Glutamatergic neuron (in vitro differentiated cells): ENCODE data around the gene SERGEF. TPM values are rescaled to one million over a fixed set of nuclear protein-coding genes. Genes with fewer than 3 reads are reported as not detected.
A peak's percentile ranks its signal among the peaks of the same experiment; 100 is the strongest.

ENCODE experiments used
- DNase-seq: peaks from one replicate; pipeline ENCODE4 v3.0.0; 2022
- H3K27ac Mint-ChIP-seq: one replicate; pipeline ENCODE4 v1.8.0; 2020; ENCODE audit warnings: mild to moderate bottlenecking, mixed read lengths, inconsistent platforms; ENCODE audit not compliant: unreplicated experiment
- H3K27me3 Mint-ChIP-seq: one replicate; pipeline ENCODE4 v1.8.0; 2020; ENCODE audit warnings: mild to moderate bottlenecking, moderate library complexity, mixed read lengths, inconsistent platforms; ENCODE audit not compliant: unreplicated experiment
- H3K36me3 Mint-ChIP-seq: one replicate; pipeline ENCODE4 v1.8.0; 2020; ENCODE audit warnings: mild to moderate bottlenecking, mixed read lengths, inconsistent platforms; ENCODE audit not compliant: unreplicated experiment
- H3K4me1 Mint-ChIP-seq: one replicate; pipeline ENCODE4 v1.8.0; 2020; ENCODE audit warnings: mild to moderate bottlenecking, low read depth, mixed read lengths, inconsistent platforms; ENCODE audit not compliant: unreplicated experiment
- H3K4me3 Mint-ChIP-seq: one replicate; pipeline ENCODE4 v1.8.0; 2020; ENCODE audit warnings: mild to moderate bottlenecking, mixed read lengths, inconsistent platforms; ENCODE audit not compliant: unreplicated experiment
- H3K9me3 Mint-ChIP-seq: one replicate; pipeline ENCODE4 v1.8.0; 2020; ENCODE audit warnings: mild to moderate bottlenecking, moderate library complexity, mixed read lengths, inconsistent platforms; ENCODE audit not compliant: unreplicated experiment
- total RNA-seq: library from RNA; stranded (reverse); fragmentation: NEBNext Ultra II Directional; extraction: Animal tissue kit (Norgen Biotek cat#: 25700); gene quantifications from one replicate; pipeline ENCODE4 v1.2.1, GENCODE V29; 2021; ENCODE audit not compliant: unreplicated experiment
- TF ChIP-seq, protein P1 (sequence below): fragments of 200-600 bp; sonication (generic); IDR thresholded peaks from one replicate; pipeline ENCODE4 v1.5.0; 2021; ENCODE audit not compliant: partially characterized antibody, unreplicated experiment

SERGEF gene
- total RNA-seq, 1 donor from 2014 or later, result 42.5 TPM

DNA sequence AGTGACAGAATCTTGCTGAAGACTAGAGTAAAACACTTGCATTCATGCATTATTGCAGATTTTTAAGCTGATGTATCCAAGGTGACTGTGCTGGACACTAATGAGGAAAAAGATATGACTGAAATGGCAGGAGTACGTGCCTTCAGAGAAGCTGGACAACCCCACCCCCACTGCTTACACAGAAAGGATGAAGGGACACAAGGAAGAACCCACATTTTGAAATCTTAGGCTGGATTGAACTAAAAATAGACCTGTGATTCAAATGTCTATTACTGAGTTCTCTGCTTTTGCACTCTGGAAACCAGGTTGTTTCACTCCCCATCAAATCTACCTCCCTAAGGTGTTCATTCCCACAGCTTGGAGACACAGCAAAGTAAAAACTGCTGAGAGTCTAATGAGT is 161.2 kb downstream of the SERGEF start:
- Mint-ChIP-seq H3K36me3 (no peaks in the 10 kb centered on the region), H3K4me1 (peaks cover 2% of the 10 kb centered on the region), H3K4me3 (no peak overlapping the region), H3K27ac (no peak overlapping the region), H3K27me3 (no peaks in the 10 kb centered on the region), H3K9me3 (peaks cover 2% of the 10 kb centered on the region)
- TF ChIP-seq, protein P1, sequence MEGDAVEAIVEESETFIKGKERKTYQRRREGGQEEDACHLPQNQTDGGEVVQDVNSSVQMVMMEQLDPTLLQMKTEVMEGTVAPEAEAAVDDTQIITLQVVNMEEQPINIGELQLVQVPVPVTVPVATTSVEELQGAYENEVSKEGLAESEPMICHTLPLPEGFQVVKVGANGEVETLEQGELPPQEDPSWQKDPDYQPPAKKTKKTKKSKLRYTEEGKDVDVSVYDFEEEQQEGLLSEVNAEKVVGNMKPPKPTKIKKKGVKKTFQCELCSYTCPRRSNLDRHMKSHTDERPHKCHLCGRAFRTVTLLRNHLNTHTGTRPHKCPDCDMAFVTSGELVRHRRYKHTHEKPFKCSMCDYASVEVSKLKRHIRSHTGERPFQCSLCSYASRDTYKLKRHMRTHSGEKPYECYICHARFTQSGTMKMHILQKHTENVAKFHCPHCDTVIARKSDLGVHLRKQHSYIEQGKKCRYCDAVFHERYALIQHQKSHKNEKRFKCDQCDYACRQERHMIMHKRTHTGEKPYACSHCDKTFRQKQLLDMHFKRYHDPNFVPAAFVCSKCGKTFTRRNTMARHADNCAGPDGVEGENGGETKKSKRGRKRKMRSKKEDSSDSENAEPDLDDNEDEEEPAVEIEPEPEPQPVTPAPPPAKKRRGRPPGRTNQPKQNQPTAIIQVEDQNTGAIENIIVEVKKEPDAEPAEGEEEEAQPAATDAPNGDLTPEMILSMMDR, result no peak
- DNase-seq, result no peak

DNA sequence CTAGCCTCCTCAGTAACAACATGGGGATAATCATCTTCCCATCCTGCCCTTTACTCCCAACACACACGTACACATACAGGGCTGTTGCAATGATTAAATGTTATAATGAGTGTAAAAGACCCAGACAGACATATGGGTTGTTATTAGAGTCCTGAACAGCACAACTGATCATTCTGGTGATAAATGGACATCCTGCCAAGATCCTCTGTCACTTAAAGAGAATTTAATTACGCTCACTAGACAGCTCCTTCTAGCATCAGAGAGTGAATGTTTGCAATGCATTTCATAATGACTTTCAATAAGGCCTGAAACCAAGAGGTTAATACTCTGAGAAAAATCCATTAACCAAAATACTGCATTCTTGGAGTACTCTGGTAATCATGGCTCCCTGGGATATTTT is 162.5 kb downstream of the SERGEF start:
- Mint-ChIP-seq H3K27ac (no peak overlapping the region), H3K36me3 (no peaks in the 10 kb centered on the region), H3K4me1 (peaks cover 2% of the 10 kb centered on the region), H3K9me3 (peaks cover 2% of the 10 kb centered on the region), H3K4me3 (no peak overlapping the region), H3K27me3 (no peaks in the 10 kb centered on the region)
- no peak for DNase-seq
- TF ChIP-seq, protein P1, result no peak

DNA sequence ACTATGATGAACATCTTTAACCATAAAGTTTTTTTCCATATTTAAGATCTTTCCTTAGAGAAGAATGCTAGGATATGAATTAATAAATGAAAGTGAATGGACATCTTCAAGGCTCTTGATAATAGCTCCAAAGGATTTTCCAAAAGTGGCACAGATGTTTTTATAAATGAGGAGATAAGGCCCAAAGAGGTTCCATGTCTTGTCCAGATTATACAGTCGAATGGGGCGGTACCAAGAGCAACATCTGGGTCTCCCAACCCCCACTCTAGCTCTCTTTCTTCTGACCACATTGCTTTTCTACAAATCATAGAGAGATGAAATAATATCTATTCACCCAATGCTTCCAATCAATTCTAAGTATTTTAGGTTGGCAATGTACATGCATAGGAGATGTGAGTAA is 164.1 kb downstream of the SERGEF start:
- Mint-ChIP-seq H3K4me1 (peaks cover 2% of the 10 kb centered on the region), H3K27ac (no peak overlapping the region), H3K4me3 (no peak overlapping the region), H3K9me3 (no peaks in the 10 kb centered on the region), H3K27me3 (no peaks in the 10 kb centered on the region), H3K36me3 (no peaks in the 10 kb centered on the region)
- DNase-seq, result no peak
- TF ChIP-seq, protein P1, result no peak

DNA sequence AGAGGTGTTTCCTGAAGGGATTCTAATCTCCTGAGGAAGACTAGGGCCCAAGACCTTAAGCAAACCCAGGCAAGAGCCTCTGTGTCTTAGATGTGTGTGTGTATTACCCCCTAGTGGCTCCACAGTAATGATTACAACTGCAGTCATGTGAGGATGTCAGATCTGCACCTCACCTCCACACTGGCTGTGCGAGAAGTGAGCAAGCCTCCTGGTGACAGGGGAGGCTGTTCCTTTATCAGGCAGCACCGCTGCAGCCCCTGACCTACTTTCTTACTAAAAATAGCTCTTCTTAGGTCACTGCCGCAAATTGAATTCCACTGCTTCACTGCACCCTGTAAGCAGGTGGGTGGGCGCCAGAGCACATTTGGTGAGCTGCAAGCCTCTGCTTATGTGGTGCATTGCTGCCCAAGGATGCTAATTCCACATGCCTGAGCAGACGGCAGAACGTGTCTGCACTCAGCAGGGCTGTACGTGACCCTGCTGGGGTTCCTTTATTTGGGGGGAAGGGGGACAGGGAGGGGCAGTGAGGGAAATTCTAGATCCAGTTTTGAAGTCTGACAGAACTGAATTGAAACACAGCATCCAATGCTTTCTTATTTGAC is 165.9 kb downstream of the SERGEF start:
- no peaks in the 10 kb centered on the region for H3K27me3 Mint-ChIP-seq
- no peak overlapping the region for H3K27ac Mint-ChIP-seq
- no peaks in the 10 kb centered on the region for H3K36me3 Mint-ChIP-seq
- H3K4me3 Mint-ChIP-seq, result no peak overlapping the region
- TF ChIP-seq, protein P1, result no peak
- H3K4me1 Mint-ChIP-seq, result peaks cover 2% of the 10 kb centered on the region
- H3K9me3 Mint-ChIP-seq, result no peaks in the 10 kb centered on the region
- peak; percentile 23 for DNase-seq

DNA sequence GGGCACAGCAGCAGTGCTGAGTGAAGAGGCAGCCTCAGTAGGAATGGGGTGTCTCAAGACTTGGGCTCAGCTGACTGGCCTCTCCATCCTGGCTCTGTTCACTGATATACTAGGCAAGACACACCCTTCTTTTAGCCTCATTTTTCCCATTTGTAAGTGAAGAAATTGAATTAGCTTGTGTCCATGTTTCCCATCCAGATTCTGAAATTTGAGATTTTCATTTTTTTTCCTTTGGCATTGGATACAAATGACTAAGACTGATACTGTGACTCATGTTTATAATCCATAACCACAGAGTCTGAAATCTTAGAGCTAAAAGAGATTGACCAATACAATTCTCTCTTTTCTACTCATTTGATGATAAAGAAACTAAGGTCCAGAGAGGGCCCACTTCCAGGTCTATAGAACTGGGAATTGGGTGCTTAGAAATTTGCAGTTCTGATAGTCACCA is 167.4 kb downstream of the SERGEF start:
- Mint-ChIP-seq H3K27me3 (no peaks in the 10 kb centered on the region), H3K27ac (no peak overlapping the region), H3K9me3 (no peaks in the 10 kb centered on the region), H3K4me1 (peaks cover 7% of the 10 kb centered on the region), H3K4me3 (no peak overlapping the region), H3K36me3 (no peaks in the 10 kb centered on the region)
- no peak for DNase-seq
- TF ChIP-seq, protein P1, result no peak
